Fibroblast of lung (primary cell): ENCODE measurements around the gene TOX2. TPM values are rescaled to one million over a fixed set of nuclear protein-coding genes. Genes with fewer than 3 reads are reported as not detected.

Experiments used
- DNase-seq, 2 donors: peaks; one replicate each; pipeline versions ENCODE4 v3.0.0 to v3.0.0-alpha.2; 2010; ENCODE audit warnings: low read depth in 2 of 2
- H2AFZ ChIP-seq: 2 replicates; pipeline ENCODE4 v1.5.1; 2012; ENCODE audit warnings: low read length, control low read depth, inconsistent platforms
- H3K27ac ChIP-seq: 2 replicates; pipeline ENCODE4 v1.5.1; 2011; ENCODE audit warnings: low read length, control low read depth; ENCODE audit not compliant: insufficient read depth
- H3K27me3 ChIP-seq: 2 replicates; pipeline ENCODE4 v1.5.1; 2011; ENCODE audit warnings: mild to moderate bottlenecking, low read length; ENCODE audit not compliant: control insufficient read depth, insufficient read depth
- H3K36me3 ChIP-seq: 2 replicates; pipeline ENCODE4 v1.5.1; 2011; ENCODE audit warnings: low read length; ENCODE audit not compliant: control insufficient read depth, insufficient read depth
- H3K4me1 ChIP-seq: 2 replicates; pipeline ENCODE4 v1.5.1; 2011; ENCODE audit warnings: low read length; ENCODE audit not compliant: control insufficient read depth, insufficient read depth; ENCODE audit errors: extremely low read depth
- H3K4me2 ChIP-seq: 2 replicates; pipeline ENCODE4 v1.5.1; 2011; ENCODE audit warnings: low read length, control low read depth; ENCODE audit not compliant: insufficient read depth; ENCODE audit errors: extremely low read depth
- H3K4me3 ChIP-seq, 4 experiments: fragments of 200-600 bp in 1 of 4; sonication (generic) in 1 of 4; replicated peaks in 1 of 4; 2 replicates each; pipeline ENCODE4 v1.5.1; 2011 to 2016; ENCODE audit warnings: low read length in 4 of 4, low read depth in 3 of 4, mild to moderate bottlenecking in 3 of 4, control low read depth in 2 of 4, inconsistent platforms in 1 of 4, mixed read lengths in 1 of 4; ENCODE audit not compliant: insufficient read depth in 1 of 4; ENCODE audit errors: control extremely low read depth in 1 of 4
- H3K79me2 ChIP-seq: 2 replicates; pipeline ENCODE4 v1.5.1; 2012; ENCODE audit warnings: mild to moderate bottlenecking, low read length, inconsistent platforms; ENCODE audit not compliant: control insufficient read depth, insufficient read depth
- H3K9ac ChIP-seq: 2 replicates; pipeline ENCODE4 v1.5.1; 2011; ENCODE audit warnings: mild to moderate bottlenecking, low read length, control low read depth; ENCODE audit not compliant: insufficient read depth
- H3K9me3 ChIP-seq: 2 replicates; pipeline ENCODE4 v1.5.1; 2012; ENCODE audit warnings: low read depth, low read length; ENCODE audit not compliant: control insufficient read depth, insufficient read depth
- H4K20me1 ChIP-seq: 2 replicates; pipeline ENCODE4 v1.5.1; 2011; ENCODE audit warnings: low read length; ENCODE audit not compliant: control insufficient read depth, insufficient read depth; ENCODE audit errors: extremely low read depth
- EZH2 ChIP-seq: IDR thresholded peaks from 2 replicates; pipeline ENCODE4 v1.5.1; 2012; ENCODE audit warnings: low read length, control low read depth, mild to moderate bottlenecking; ENCODE audit errors: missing control alignments
- polyA plus RNA-seq, 2 donors: library from polyadenylated mRNA; depleted of rRNA in 1 of 2; stranded (reverse) in 1 of 2; unstranded in 1 of 2; fragments of >200 nt; gene quantifications; 2 replicates each; pipeline ENCODE4 v1.2.1, GENCODE V29; 2011 to 2012; ENCODE audit warnings: missing spikeins in 1 of 2
- total RNA-seq: library from RNA; depleted of rRNA; stranded (reverse); fragments of >200 nt; gene quantifications from 2 replicates; pipeline ENCODE4 v1.2.1, GENCODE V29; 2014
- TF ChIP-seq, protein P1 (sequence below), 2 donors: IDR thresholded peaks in 1 of 2; conservative IDR thresholded peaks in 1 of 2; 1 replicate in 1 of 2; 2 replicates in 1 of 2; pipeline ENCODE4 v1.5.1; 2011 to 2012; ENCODE audit warnings: low read length in 2 of 2, control low read depth in 1 of 2, inconsistent platforms in 1 of 2, low read depth in 1 of 2, mild to moderate bottlenecking in 1 of 2

Gene TOX2
- total and polyA plus RNA-seq, 2 donors (not counting 1 experiment from before 2014, with no cell fraction given): 5.9 to 9.6 TPM

DNA sequence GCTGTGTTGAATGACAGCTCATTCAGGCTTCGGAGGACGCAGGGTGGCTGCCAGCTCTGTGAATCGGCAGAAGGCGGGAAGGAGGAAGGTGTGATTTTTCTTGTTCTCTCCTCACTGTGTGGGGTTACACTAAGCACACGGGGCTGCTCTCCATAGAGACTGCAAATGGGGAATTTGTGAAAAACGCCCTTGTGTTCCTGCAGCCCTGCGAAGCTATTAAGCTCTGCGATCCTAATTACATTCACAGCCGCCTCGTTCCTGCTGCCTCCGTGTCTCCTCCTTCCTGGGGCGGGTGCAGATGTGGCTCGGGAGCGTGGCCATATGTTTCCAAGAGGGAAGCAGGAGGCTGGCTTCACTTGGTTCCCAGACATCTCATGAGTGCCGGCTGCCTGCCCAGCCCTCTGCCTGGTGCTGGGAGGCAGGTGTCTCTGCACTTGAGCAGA is 124.0 kb downstream of the TOX2 start:
- DNase-seq: no peak
- H3K9ac ChIP-seq: no peak overlapping the region
- no peaks in the 10 kb centered on the region for H3K27me3 ChIP-seq
- no peak overlapping the region for H3K27ac ChIP-seq
- peaks cover 2% of the 10 kb centered on the region for H3K36me3 ChIP-seq
- H3K4me3 ChIP-seq: no peak overlapping the region
- H4K20me1 ChIP-seq: no peaks in the 10 kb centered on the region
- H3K9me3 ChIP-seq: no peaks in the 10 kb centered on the region
- H2AFZ ChIP-seq: no peak overlapping the region
- H3K79me2 ChIP-seq: no peaks in the 10 kb centered on the region
- TF ChIP-seq, protein P1, sequence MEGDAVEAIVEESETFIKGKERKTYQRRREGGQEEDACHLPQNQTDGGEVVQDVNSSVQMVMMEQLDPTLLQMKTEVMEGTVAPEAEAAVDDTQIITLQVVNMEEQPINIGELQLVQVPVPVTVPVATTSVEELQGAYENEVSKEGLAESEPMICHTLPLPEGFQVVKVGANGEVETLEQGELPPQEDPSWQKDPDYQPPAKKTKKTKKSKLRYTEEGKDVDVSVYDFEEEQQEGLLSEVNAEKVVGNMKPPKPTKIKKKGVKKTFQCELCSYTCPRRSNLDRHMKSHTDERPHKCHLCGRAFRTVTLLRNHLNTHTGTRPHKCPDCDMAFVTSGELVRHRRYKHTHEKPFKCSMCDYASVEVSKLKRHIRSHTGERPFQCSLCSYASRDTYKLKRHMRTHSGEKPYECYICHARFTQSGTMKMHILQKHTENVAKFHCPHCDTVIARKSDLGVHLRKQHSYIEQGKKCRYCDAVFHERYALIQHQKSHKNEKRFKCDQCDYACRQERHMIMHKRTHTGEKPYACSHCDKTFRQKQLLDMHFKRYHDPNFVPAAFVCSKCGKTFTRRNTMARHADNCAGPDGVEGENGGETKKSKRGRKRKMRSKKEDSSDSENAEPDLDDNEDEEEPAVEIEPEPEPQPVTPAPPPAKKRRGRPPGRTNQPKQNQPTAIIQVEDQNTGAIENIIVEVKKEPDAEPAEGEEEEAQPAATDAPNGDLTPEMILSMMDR (conservative IDR thresholded peaks at IDR 0.05 in 1 of 2, IDR thresholded peaks at IDR 0.05 in 1 of 2; ENCODE audit: low read depth in 1 of 2, low read length in 2 of 2): no peak
- TF ChIP-seq EZH2: no peak
- peak overlapping the region; percentile 15 for H3K4me2 ChIP-seq
- H3K4me1 ChIP-seq: no peaks in the 10 kb centered on the region

GRCh38 chr20:44039147-44039546 is 124.5 kb downstream of the TOX2 start:
- no peaks in the 10 kb centered on the region for H3K79me2 ChIP-seq
- no peaks in the 10 kb centered on the region for H3K4me1 ChIP-seq
- H3K9me3 ChIP-seq: no peaks in the 10 kb centered on the region
- H3K36me3 ChIP-seq: peaks cover 2% of the 10 kb centered on the region
- DNase-seq: no peak
- no peak overlapping the region for H2AFZ ChIP-seq
- H3K4me3 ChIP-seq: no peak overlapping the region
- no peak overlapping the region for H3K27ac ChIP-seq
- no peak overlapping the region for H3K4me2 ChIP-seq
- no peak for TF ChIP-seq EZH2
- TF ChIP-seq, protein P1 (conservative IDR thresholded peaks at IDR 0.05 in 1 of 2, IDR thresholded peaks at IDR 0.05 in 1 of 2; ENCODE audit: low read depth in 1 of 2, low read length in 2 of 2): no peak
- H3K27me3 ChIP-seq: no peaks in the 10 kb centered on the region
- no peak overlapping the region for H3K9ac ChIP-seq
- no peaks in the 10 kb centered on the region for H4K20me1 ChIP-seq

DNA sequence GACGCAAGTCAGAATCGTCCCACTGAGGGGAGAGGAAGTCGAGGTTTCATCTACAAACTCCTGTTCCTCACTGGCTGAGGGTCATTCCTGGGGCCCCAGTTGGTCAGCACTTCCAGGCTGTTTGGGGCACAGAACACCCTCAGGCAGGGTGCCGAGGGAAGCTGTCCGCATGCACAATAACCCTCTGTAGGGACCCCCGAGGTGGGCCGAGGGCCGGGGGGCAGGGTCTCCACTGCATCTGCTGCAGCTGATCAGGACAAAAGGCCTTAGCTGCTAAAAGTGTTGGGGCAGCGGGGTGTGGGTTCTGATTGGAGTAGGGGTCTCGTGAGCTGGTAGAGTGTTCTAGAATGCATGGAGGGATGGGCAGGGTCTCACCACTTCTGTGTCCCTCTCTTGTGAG is 125.1 kb downstream of the TOX2 start:
- DNase-seq: no peak
- TF ChIP-seq EZH2: no peak
- TF ChIP-seq, protein P1 (conservative IDR thresholded peaks at IDR 0.05 in 1 of 2, IDR thresholded peaks at IDR 0.05 in 1 of 2; ENCODE audit: low read depth in 1 of 2, low read length in 2 of 2): no peak
- no peaks in the 10 kb centered on the region for H3K27me3 ChIP-seq
- H3K27ac ChIP-seq: no peak overlapping the region
- H3K9me3 ChIP-seq: no peaks in the 10 kb centered on the region
- no peak overlapping the region for H3K4me2 ChIP-seq
- no peak overlapping the region for H3K4me3 ChIP-seq
- H3K4me1 ChIP-seq: no peaks in the 10 kb centered on the region
- H3K36me3 ChIP-seq: peaks cover under 1% of the 10 kb centered on the region
- no peak overlapping the region for H3K9ac ChIP-seq
- H4K20me1 ChIP-seq: no peaks in the 10 kb centered on the region
- H2AFZ ChIP-seq: no peak overlapping the region
- no peaks in the 10 kb centered on the region for H3K79me2 ChIP-seq
